ENCODE data around the gene SLC35D2.
"Not testable (repeated sequence)": the region's sequence is repeated elsewhere in the genome, so short reads cannot be mapped to it uniquely, and the experiment has no call there.

GRCh38 chr9:96306958-96307357 lies 76.6 kb downstream of the SLC35D2 start:
- not testable (repeated sequence) for TF ChIP-seq CTCF (IDR thresholded peaks at IDR 0.05); ZFX (IDR thresholded peaks at IDR 0.05; ENCODE audit: borderline replicate concordance)
